Measurements from ENCODE around the gene KDM5A.
"Not testable (repeated sequence)": the region's sequence is repeated elsewhere in the genome, so short reads cannot be mapped to it uniquely, and the experiment has no call there.

KDM5A gene

GRCh38 chr12:238736-239398 is 150.3 kb downstream of the KDM5A start:
- no peak for DNase-seq (ENCODE audit: low read depth)

- no peak for DNase-seq (ENCODE audit: low read depth)
Observed at GRCh38 chr12:238116-238515, 151.0 kb downstream of the KDM5A start.

- DNase-seq (ENCODE audit: low read depth) = no peak
Observed at GRCh38 chr12:237026-237815, 151.9 kb downstream of the KDM5A start.

GRCh38 chr12:236445-236844 is 152.7 kb downstream of the KDM5A start:
- DNase-seq (ENCODE audit: low read depth) = no peak

- not testable (repeated sequence) for DNase-seq (ENCODE audit: low read depth)
Observed at GRCh38 chr12:235967-236366, 153.2 kb downstream of the KDM5A start.

DNA sequence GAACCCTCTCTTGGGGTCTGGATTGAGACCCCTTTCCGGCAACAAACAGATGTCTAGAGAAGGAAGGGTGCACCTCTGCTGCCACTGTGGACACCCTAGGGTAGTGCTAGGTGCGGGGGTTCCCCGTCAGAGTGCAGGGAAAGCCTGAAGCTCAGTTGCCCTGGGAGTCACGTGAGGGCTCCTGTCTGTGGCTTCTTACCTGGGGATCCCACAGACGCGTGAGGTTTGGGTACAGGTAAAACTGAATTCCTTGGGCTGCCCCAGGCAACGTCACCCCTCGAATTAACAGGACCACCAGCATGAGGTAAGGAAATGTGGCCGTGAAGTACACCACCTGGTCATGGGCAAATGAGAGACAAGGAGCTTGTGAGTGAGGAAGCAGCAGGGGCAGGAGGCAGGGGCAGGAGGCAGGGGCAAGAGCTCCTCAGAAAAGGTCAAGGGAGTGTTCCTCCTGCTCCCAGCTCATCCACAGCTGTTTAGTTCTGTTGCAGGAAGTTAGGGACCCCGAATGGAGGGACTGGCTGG is 154.2 kb downstream of the KDM5A start:
- no peak for DNase-seq (ENCODE audit: low read depth)

DNA sequence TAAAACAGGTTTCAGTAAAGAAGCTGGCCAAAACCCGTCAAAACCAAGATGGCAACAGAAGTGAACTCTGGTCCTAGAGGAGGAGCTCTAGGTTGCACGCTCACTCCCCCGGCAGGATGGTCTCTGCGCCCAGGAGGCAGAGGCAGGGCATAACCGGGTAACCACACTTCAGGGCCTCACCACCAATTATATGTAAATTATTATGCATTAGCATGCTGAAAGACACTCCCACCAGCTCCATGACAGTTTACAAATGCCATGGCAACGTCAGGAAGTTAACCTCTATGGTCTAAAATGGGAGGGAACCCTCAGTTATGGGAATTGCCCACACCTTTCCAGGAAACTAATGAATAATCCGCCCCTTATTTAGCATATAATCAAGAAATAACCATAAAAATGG is 155.1 kb downstream of the KDM5A start:
- no peak for DNase-seq (ENCODE audit: low read depth)

- no peak for DNase-seq (ENCODE audit: low read depth)
Observed at GRCh38 chr12:233615-233968, 155.5 kb downstream of the KDM5A start.

DNA sequence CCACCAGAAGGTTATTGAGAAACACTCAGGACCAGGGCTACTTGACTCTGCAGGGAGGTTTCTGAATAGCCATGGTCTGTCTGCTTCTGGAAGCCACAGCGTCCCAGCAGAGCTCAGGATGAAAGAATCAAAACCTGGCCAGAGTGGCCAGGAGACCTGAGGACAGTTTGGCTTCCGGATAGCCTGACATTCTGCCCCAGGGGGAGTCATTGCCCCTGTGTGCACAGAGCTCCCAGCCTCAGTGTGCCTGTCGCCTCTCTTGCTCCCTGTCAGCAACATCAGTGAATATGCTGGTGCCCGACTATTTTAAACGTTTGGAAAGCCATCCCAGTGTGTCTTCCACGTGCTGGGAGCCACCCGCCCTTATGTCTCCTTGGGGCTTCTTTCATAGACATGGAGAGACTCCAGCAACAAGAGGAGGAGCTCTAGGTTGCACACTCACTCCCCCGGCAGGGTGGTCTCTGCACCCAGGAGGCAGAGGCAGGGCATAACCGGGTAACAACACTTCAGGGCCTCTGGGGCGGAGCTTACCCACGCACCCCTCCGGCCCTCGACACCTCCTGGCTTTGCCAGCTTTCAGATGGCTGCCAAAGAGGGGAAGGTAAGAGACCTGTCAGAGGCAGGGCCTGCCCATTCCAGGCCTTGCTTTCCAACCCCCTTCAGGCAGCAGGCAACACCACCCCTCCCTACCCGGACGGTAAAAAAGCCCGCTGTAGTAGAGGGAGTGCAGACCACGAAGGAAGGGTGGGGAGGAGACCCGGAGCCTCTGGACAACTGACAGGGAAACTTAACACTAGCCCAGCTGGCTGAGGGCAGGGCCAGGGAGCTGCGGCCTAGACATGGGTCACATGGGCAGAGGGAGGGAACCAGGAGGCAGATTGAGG is 156.1 kb downstream of the KDM5A start:
- DNase-seq (ENCODE audit: low read depth) = no peak

DNA sequence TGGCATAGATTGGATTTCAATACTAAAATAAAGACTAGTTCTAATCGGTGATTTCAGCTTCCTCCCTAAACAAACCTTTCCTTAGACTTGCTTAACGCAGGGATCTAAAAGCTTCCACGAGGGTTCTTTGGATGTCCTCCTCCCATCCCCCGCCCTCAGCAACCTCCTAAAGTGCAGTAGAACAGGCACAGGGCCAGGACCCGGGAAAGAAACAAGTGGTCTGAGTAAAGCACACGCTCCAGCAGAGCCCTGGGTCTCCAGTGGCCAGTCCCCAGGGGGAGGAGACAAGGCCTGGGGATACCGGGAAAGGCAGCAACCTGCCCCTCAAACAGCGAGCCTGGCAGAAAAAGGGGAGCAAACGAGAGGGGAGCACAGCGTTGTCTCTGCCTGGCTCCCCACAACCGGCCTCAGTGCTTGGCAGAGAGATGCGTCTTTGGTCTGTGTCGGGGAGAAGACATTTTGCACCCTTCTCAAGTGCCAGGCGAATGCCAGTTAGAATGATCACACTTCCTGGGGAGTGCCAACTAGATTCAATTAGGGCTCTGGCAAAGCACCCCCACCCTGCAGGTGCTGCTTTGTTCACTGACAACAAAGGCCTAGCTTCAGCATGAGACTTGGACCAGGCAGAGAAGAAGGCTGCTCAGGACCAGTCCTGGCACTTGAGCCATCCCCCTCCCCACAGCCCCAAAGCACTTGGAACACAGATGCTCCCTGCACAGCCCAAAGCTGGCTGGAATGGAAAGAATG is 158.0 kb downstream of the KDM5A start:
- no peak for DNase-seq (ENCODE audit: low read depth)

All from ELR (cell line).